Adipose tissue (tissue), 3 donors: ENCODE measurements around the gene TEK. TPM values are rescaled to one million over a fixed set of nuclear protein-coding genes. Genes with fewer than 3 reads are reported as not detected.

ENCODE experiments used
- H3K27ac ChIP-seq: one replicate; pipeline ENCODE4 v1.5.1; 2013; ENCODE audit warnings: low read depth, low read length
- whole genome bisulfite sequencing, 3 donors: extraction: QIAGEN DNeasy Blood & Tissue Kit; methylation state at CpG; one replicate each; pipeline ENCODE4 v1.1.7; 2013; 5-methylcytosine and 5-hydroxymethylcytosine counted together
- polyA plus RNA-seq, 3 donors: library from polyadenylated mRNA; stranded (reverse); fragments of 200-250 nt; gene quantifications; one replicate each; pipeline ENCODE4 v1.2.3, GENCODE V29; 2013
- donor health status: healthy with polysubstance abuse.
- donor health status: Bipolar disorder and iron deficiency.
- donor health status: healthy.

TEK gene
- polyA plus RNA-seq, 3 donors: 2.5 to 18.2 (median 7.4) TPM

GRCh38 chr9:27160636-27161035 lies 51.6 kb downstream of the TEK start:
- WGBS, 3 donors: 58 to 80% (median 74%) methylated on average over 2 of the region's 2 CpGs
- H3K27ac ChIP-seq: no peak overlapping the region

GRCh38 chr9:27162045-27162444 lies 53.0 kb downstream of the TEK start:
- H3K27ac ChIP-seq: no peak overlapping the region
- 13 to 30% (median 27%) methylated on average over 2 of the region's 2 CpGs for WGBS, 3 donors

- 52 to 76% (median 76%) methylated on average over 3 of the region's 3 CpGs for WGBS, 3 donors
- H3K27ac ChIP-seq: no peak overlapping the region
Observed at GRCh38 chr9:27165068-27165467, 56.0 kb downstream of the TEK start.

GRCh38 chr9:27165670-27166069 lies 56.6 kb downstream of the TEK start:
- no peak overlapping the region for H3K27ac ChIP-seq
- 71 to 84% (median 84%) methylated on average over 10 of the region's 10 CpGs for WGBS, 3 donors

GRCh38 chr9:27168496-27168895 lies 59.5 kb downstream of the TEK start:
- 52 to 84% (median 84%) methylated on average over 1 of the region's 1 CpG for WGBS, 3 donors

GRCh38 chr9:27168951-27169350 lies 59.9 kb downstream of the TEK start:
- no peak overlapping the region for H3K27ac ChIP-seq
- 81 to 99% (median 93%) methylated on average over 3 of the region's 3 CpGs for WGBS, 3 donors

More at GRCh38 chr9:27168496-27168895, 59.5 kb downstream of the TEK start:
- no peak overlapping the region for H3K27ac ChIP-seq

GRCh38 chr9:27176971-27177370 lies 67.9 kb downstream of the TEK start:
- WGBS, 3 donors: 67 to 80% (median 72%) methylated on average over 3 of the region's 3 CpGs

GRCh38 chr9:27179245-27179865 lies 70.3 kb downstream of the TEK start:
- WGBS, 3 donors: 67 to 75% (median 74%) methylated on average over 2 of the region's 2 CpGs

More at GRCh38 chr9:27176971-27177370, 67.9 kb downstream of the TEK start:
- H3K27ac ChIP-seq: no peak overlapping the region

GRCh38 chr9:27181381-27181780 lies 72.4 kb downstream of the TEK start:
- WGBS, 3 donors: 72 to 76% (median 72%) methylated on average over 4 of the region's 4 CpGs
- H3K27ac ChIP-seq: no peak overlapping the region

More at GRCh38 chr9:27179245-27179865, 70.3 kb downstream of the TEK start:
- H3K27ac ChIP-seq: no peak overlapping the region

GRCh38 chr9:27182421-27182820 lies 73.4 kb downstream of the TEK start:
- WGBS, 3 donors: 23 to 73% (median 62%) methylated on average over 3 of the region's 3 CpGs
- H3K27ac ChIP-seq: no peak overlapping the region

GRCh38 chr9:27183131-27183530 lies 74.1 kb downstream of the TEK start:
- H3K27ac ChIP-seq: no peak overlapping the region
- WGBS, 3 donors: 95 to 99% (median 96%) methylated on average over 2 of the region's 2 CpGs

- no peak overlapping the region for H3K27ac ChIP-seq
- WGBS, 3 donors: 70 to 85% (median 76%) methylated on average over 5 of the region's 5 CpGs
Observed at GRCh38 chr9:27183701-27184100, 74.7 kb downstream of the TEK start.

- WGBS, 3 donors: 64 to 81% (median 78%) methylated on average over 5 of the region's 5 CpGs
- no peak overlapping the region for H3K27ac ChIP-seq
Observed at GRCh38 chr9:27184556-27185351, 75.7 kb downstream of the TEK start.

- H3K27ac ChIP-seq: no peak overlapping the region
- WGBS, 3 donors: 50 to 76% (median 50%) methylated on average over 1 of the region's 1 CpG
Observed at GRCh38 chr9:27188426-27188825, 79.4 kb downstream of the TEK start.

- 93 to 99% (median 94%) methylated on average over 1 of the region's 1 CpG for WGBS, 3 donors
- no peak overlapping the region for H3K27ac ChIP-seq
Observed at GRCh38 chr9:27189426-27189825, 80.4 kb downstream of the TEK start.

GRCh38 chr9:27192291-27192960 lies 83.4 kb downstream of the TEK start:
- no peak overlapping the region for H3K27ac ChIP-seq
- 47 to 63% (median 50%) methylated on average over 10 of the region's 10 CpGs for WGBS, 3 donors

GRCh38 chr9:27193886-27194285 lies 84.9 kb downstream of the TEK start:
- H3K27ac ChIP-seq: no peak overlapping the region
- 89 to 98% (median 96%) methylated on average over 1 of the region's 1 CpG for WGBS, 3 donors

GRCh38 chr9:27194401-27195091 lies 85.5 kb downstream of the TEK start:
- WGBS, 3 donors: 52 to 57% (median 53%) methylated on average over 5 of the region's 5 CpGs
- no peak overlapping the region for H3K27ac ChIP-seq

GRCh38 chr9:27195191-27195590 lies 86.2 kb downstream of the TEK start:
- WGBS, 3 donors: 73 to 78% (median 78%) methylated on average over 3 of the region's 3 CpGs
- no peak overlapping the region for H3K27ac ChIP-seq
